ENCODE data around the gene FMN1.

FMN1 gene

DNA sequence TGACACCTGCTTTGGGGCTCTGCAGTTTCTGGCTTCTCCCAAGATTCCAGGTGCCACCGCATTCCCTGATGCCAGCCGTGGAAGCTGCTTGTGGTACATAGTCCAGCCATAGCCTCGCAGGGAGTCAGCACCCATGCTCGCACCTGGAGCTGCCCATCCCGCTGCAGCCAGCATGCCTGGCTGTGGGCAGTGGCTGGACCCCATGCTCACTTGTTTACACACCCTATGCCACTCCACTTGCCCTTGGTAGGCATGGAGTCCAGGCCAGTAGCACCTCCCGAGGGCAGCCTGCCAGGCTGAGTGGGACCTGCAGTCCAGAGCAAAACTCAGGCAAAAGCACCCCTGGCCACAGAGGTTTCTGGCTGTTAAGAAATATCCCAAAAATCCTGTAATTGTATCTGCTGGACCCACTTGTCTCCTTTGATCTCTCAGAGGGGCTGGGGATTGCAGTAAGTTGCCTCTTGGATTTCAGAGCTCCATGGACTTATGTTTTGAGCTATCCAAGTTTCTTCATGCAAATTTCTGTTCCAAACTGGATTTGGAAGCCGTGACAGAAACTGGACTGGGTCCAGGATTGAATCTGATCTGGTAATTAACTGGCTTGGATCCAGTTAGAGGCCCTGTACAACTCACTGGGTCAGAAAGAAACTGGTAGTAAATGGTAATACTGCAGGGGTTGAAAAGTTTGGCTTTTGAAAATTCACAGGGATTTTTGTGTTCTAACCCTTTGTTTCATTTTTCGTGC, 149.3 kb downstream of the FMN1 start:
- no peaks in the 10 kb centered on the region for H3K36me3 ChIP-seq (ENCODE audit: control insufficient read depth in 1 of 2, insufficient read depth in 2 of 2, low read length in 2 of 2)
- H4K8ac ChIP-seq (ENCODE audit: low read depth, low read length): no peak overlapping the region
- no peak overlapping the region for H3K4me2 ChIP-seq (ENCODE audit: low read length)
- H3K27me3 ChIP-seq (ENCODE audit: insufficient read depth, low read length): no peaks in the 10 kb centered on the region
- no peak overlapping the region for H2BK12ac ChIP-seq (ENCODE audit: low read length)
- no peak overlapping the region for H2AK5ac ChIP-seq (ENCODE audit: low read length)
- no peak overlapping the region for H2BK5ac ChIP-seq (ENCODE audit: low read depth, low read length, poor library complexity)
- no peaks in the 10 kb centered on the region for H3K79me2 ChIP-seq (ENCODE audit: control insufficient read depth, insufficient read depth, low read length, poor library complexity)
- no peak overlapping the region for H3K18ac ChIP-seq (ENCODE audit: low read length)
- no CpG with 5 or more reads among the region's 8 CpGs for WGBS (ENCODE audit: extremely low coverage, insufficient coverage, insufficient read length)
- H3K14ac ChIP-seq (ENCODE audit: low read length): no peak overlapping the region
- no peak overlapping the region for H3K23ac ChIP-seq (ENCODE audit: low read length)
- no peak overlapping the region for H3K4ac ChIP-seq (ENCODE audit: low read depth, low read length)
- no peak overlapping the region for H3K4me3 ChIP-seq (ENCODE audit: low read depth, low read length)
- H3K79me1 ChIP-seq (ENCODE audit: low read length): no peaks in the 10 kb centered on the region
- H3K27ac ChIP-seq (ENCODE audit: low read depth, low read length): no peak overlapping the region
- no peak for DNase-seq
- peaks cover 18% of the 10 kb centered on the region for H3K9me3 ChIP-seq (ENCODE audit: insufficient read depth, low read depth, low read length)
- H3K9ac ChIP-seq (ENCODE audit: low read length): no peak overlapping the region
- no peaks in the 10 kb centered on the region for H3K4me1 ChIP-seq (ENCODE audit: control insufficient read depth in 1 of 2, insufficient read depth in 2 of 2, low read length in 2 of 2)
- no peak overlapping the region for H4K91ac ChIP-seq (ENCODE audit: low read depth, low read length)
- H4K12ac ChIP-seq (ENCODE audit: low read depth, low read length): no peak overlapping the region
- H2BK120ac ChIP-seq (ENCODE audit: insufficient read depth, low read length, poor library complexity): no peak overlapping the region
- H2AFZ ChIP-seq (ENCODE audit: insufficient read depth, low read length, poor library complexity): no peak overlapping the region

- H3K27ac ChIP-seq (ENCODE audit: low read depth, low read length): no peak overlapping the region
- H2BK120ac ChIP-seq (ENCODE audit: insufficient read depth, low read length, poor library complexity): no peak overlapping the region
- no peak overlapping the region for H2AFZ ChIP-seq (ENCODE audit: insufficient read depth, low read length, poor library complexity)
- DNase-seq: no peak
- no peak overlapping the region for H3K18ac ChIP-seq (ENCODE audit: low read length)
- no peak overlapping the region for H2BK5ac ChIP-seq (ENCODE audit: low read depth, low read length, poor library complexity)
- H3K23ac ChIP-seq (ENCODE audit: low read length): no peak overlapping the region
- no peaks in the 10 kb centered on the region for H3K79me2 ChIP-seq (ENCODE audit: control insufficient read depth, insufficient read depth, low read length, poor library complexity)
- H3K4me1 ChIP-seq (ENCODE audit: control insufficient read depth in 1 of 2, insufficient read depth in 2 of 2, low read length in 2 of 2): no peaks in the 10 kb centered on the region
- peaks cover 18% of the 10 kb centered on the region for H3K9me3 ChIP-seq (ENCODE audit: insufficient read depth, low read depth, low read length)
- H3K4ac ChIP-seq (ENCODE audit: low read depth, low read length): no peak overlapping the region
- H3K9ac ChIP-seq (ENCODE audit: low read length): no peak overlapping the region
- no peak overlapping the region for H2BK12ac ChIP-seq (ENCODE audit: low read length)
- H4K12ac ChIP-seq (ENCODE audit: low read depth, low read length): no peak overlapping the region
- no CpG with 5 or more reads among the region's 1 CpG for WGBS (ENCODE audit: extremely low coverage, insufficient coverage, insufficient read length)
- no peak overlapping the region for H3K14ac ChIP-seq (ENCODE audit: low read length)
- H3K27me3 ChIP-seq (ENCODE audit: insufficient read depth, low read length): no peaks in the 10 kb centered on the region
- H4K91ac ChIP-seq (ENCODE audit: low read depth, low read length): no peak overlapping the region
- H2AK5ac ChIP-seq (ENCODE audit: low read length): no peak overlapping the region
- H3K79me1 ChIP-seq (ENCODE audit: low read length): no peaks in the 10 kb centered on the region
- H3K4me3 ChIP-seq (ENCODE audit: low read depth, low read length): no peak overlapping the region
- H4K8ac ChIP-seq (ENCODE audit: low read depth, low read length): no peak overlapping the region
- H3K36me3 ChIP-seq (ENCODE audit: control insufficient read depth in 1 of 2, insufficient read depth in 2 of 2, low read length in 2 of 2): no peaks in the 10 kb centered on the region
- H3K4me2 ChIP-seq (ENCODE audit: low read length): no peak overlapping the region
Measured at GRCh38 chr15:33044598-33044997, 149.9 kb downstream of the FMN1 start.

GRCh38 chr15:33043636-33044035, 150.9 kb downstream of the FMN1 start:
- Histone ChIP-seq H3K36me3 (ENCODE audit: control insufficient read depth in 1 of 2, insufficient read depth in 2 of 2, low read length in 2 of 2) (no peaks in the 10 kb centered on the region), H2BK5ac (ENCODE audit: low read depth, low read length, poor library complexity) (no peak overlapping the region), H3K4me1 (ENCODE audit: control insufficient read depth in 1 of 2, insufficient read depth in 2 of 2, low read length in 2 of 2) (no peaks in the 10 kb centered on the region), H2AK5ac (ENCODE audit: low read length) (no peak overlapping the region), H4K8ac (ENCODE audit: low read depth, low read length) (no peak overlapping the region), H3K79me2 (ENCODE audit: control insufficient read depth, insufficient read depth, low read length, poor library complexity) (no peaks in the 10 kb centered on the region), H3K23ac (ENCODE audit: low read length) (no peak overlapping the region), H2BK12ac (ENCODE audit: low read length) (no peak overlapping the region), H4K12ac (ENCODE audit: low read depth, low read length) (no peak overlapping the region), H3K27ac (ENCODE audit: low read depth, low read length) (no peak overlapping the region), H2AFZ (ENCODE audit: insufficient read depth, low read length, poor library complexity) (no peak overlapping the region), H3K79me1 (ENCODE audit: low read length) (no peaks in the 10 kb centered on the region), H3K4me3 (ENCODE audit: low read depth, low read length) (no peak overlapping the region), H3K14ac (ENCODE audit: low read length) (no peak overlapping the region), H3K27me3 (ENCODE audit: insufficient read depth, low read length) (no peaks in the 10 kb centered on the region), H3K4ac (ENCODE audit: low read depth, low read length) (no peak overlapping the region), H3K4me2 (ENCODE audit: low read length) (no peak overlapping the region), H4K91ac (ENCODE audit: low read depth, low read length) (no peak overlapping the region), H3K9me3 (ENCODE audit: insufficient read depth, low read depth, low read length) (peaks cover 17% of the 10 kb centered on the region), H2BK120ac (ENCODE audit: insufficient read depth, low read length, poor library complexity) (no peak overlapping the region), H3K9ac (ENCODE audit: low read length) (no peak overlapping the region), H3K18ac (ENCODE audit: low read length) (no peak overlapping the region)
- DNase-seq: no peak
- no CpG with 5 or more reads among the region's 4 CpGs for WGBS (ENCODE audit: extremely low coverage, insufficient coverage, insufficient read length)

GRCh38 chr15:33040496-33040895, 154.0 kb downstream of the FMN1 start:
- H2BK120ac ChIP-seq (ENCODE audit: insufficient read depth, low read length, poor library complexity): no peak overlapping the region
- H3K79me2 ChIP-seq (ENCODE audit: control insufficient read depth, insufficient read depth, low read length, poor library complexity): no peaks in the 10 kb centered on the region
- H2AFZ ChIP-seq (ENCODE audit: insufficient read depth, low read length, poor library complexity): no peak overlapping the region
- WGBS (ENCODE audit: extremely low coverage, insufficient coverage, insufficient read length): no CpG with 5 or more reads among the region's 1 CpG
- H3K4me3 ChIP-seq (ENCODE audit: low read depth, low read length): no peak overlapping the region
- no peaks in the 10 kb centered on the region for H3K79me1 ChIP-seq (ENCODE audit: low read length)
- no peak overlapping the region for H3K14ac ChIP-seq (ENCODE audit: low read length)
- no peak overlapping the region for H4K91ac ChIP-seq (ENCODE audit: low read depth, low read length)
- no peak overlapping the region for H4K12ac ChIP-seq (ENCODE audit: low read depth, low read length)
- H2BK12ac ChIP-seq (ENCODE audit: low read length): no peak overlapping the region
- H3K27ac ChIP-seq (ENCODE audit: low read depth, low read length): no peak overlapping the region
- H3K9ac ChIP-seq (ENCODE audit: low read length): no peak overlapping the region
- no peak overlapping the region for H2AK5ac ChIP-seq (ENCODE audit: low read length)
- no peak overlapping the region for H3K4ac ChIP-seq (ENCODE audit: low read depth, low read length)
- peaks cover 16% of the 10 kb centered on the region for H3K9me3 ChIP-seq (ENCODE audit: insufficient read depth, low read depth, low read length)
- H3K18ac ChIP-seq (ENCODE audit: low read length): no peak overlapping the region
- peak in 1 of 2 donors; percentile 23 for DNase-seq
- H4K8ac ChIP-seq (ENCODE audit: low read depth, low read length): no peak overlapping the region
- H3K27me3 ChIP-seq (ENCODE audit: insufficient read depth, low read length): no peaks in the 10 kb centered on the region
- H2BK5ac ChIP-seq (ENCODE audit: low read depth, low read length, poor library complexity): no peak overlapping the region
- no peaks in the 10 kb centered on the region for H3K36me3 ChIP-seq (ENCODE audit: control insufficient read depth in 1 of 2, insufficient read depth in 2 of 2, low read length in 2 of 2)
- H3K4me2 ChIP-seq (ENCODE audit: low read length): no peak overlapping the region
- no peak overlapping the region for H3K23ac ChIP-seq (ENCODE audit: low read length)
- H3K4me1 ChIP-seq (ENCODE audit: control insufficient read depth in 1 of 2, insufficient read depth in 2 of 2, low read length in 2 of 2): no peaks in the 10 kb centered on the region
